ENCODE data around the gene CCNA2.

DNA sequence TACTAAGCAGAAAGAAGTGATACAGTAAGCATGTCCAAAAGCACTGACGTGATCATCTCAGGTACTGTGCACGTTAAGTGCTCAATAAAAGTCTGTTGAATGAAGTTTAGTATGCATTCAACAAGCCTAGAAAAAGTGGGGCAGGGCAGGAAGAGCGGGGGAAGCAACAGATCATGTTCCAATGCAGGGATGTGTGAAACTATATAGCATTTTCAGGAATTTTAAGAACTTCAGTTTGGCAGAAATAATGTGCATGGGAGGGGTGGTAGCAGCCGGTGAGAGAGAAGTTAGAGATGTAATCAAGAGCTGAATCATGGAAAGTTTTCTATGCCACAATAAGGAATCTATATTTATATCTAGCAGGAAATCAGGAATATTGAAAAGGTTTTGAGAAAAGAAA lies 19.2 kb upstream of the CCNA2 start:
- TF ChIP-seq YY1 (IDR thresholded peaks at IDR 0.05; ENCODE audit: low read depth) (no peak), TAF1 (IDR thresholded peaks at IDR 0.05; ENCODE audit: low read depth) (no peak), TCF12 (IDR thresholded peaks at IDR 0.05; ENCODE audit: low read depth) (no peak), CREB1 (IDR thresholded peaks at IDR 0.05; ENCODE audit: low read depth) (no peak), RAD21 (IDR thresholded peaks at IDR 0.05; ENCODE audit: low read depth) (no peak), CEBPB (IDR thresholded peaks at IDR 0.05) (no peak), TEAD4 (IDR thresholded peaks at IDR 0.05) (no peak), FOXM1 (IDR thresholded peaks at IDR 0.05; ENCODE audit: borderline replicate concordance, low read depth) (no peak), EP300 (IDR thresholded peaks at IDR 0.05; ENCODE audit: borderline replicate concordance) (no peak)
- TF ChIP-seq, protein P1, sequence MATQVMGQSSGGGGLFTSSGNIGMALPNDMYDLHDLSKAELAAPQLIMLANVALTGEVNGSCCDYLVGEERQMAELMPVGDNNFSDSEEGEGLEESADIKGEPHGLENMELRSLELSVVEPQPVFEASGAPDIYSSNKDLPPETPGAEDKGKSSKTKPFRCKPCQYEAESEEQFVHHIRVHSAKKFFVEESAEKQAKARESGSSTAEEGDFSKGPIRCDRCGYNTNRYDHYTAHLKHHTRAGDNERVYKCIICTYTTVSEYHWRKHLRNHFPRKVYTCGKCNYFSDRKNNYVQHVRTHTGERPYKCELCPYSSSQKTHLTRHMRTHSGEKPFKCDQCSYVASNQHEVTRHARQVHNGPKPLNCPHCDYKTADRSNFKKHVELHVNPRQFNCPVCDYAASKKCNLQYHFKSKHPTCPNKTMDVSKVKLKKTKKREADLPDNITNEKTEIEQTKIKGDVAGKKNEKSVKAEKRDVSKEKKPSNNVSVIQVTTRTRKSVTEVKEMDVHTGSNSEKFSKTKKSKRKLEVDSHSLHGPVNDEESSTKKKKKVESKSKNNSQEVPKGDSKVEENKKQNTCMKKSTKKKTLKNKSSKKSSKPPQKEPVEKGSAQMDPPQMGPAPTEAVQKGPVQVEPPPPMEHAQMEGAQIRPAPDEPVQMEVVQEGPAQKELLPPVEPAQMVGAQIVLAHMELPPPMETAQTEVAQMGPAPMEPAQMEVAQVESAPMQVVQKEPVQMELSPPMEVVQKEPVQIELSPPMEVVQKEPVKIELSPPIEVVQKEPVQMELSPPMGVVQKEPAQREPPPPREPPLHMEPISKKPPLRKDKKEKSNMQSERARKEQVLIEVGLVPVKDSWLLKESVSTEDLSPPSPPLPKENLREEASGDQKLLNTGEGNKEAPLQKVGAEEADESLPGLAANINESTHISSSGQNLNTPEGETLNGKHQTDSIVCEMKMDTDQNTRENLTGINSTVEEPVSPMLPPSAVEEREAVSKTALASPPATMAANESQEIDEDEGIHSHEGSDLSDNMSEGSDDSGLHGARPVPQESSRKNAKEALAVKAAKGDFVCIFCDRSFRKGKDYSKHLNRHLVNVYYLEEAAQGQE (IDR thresholded peaks at IDR 0.05; ENCODE audit: low read depth) = no peak
- TF ChIP-seq, protein P2, sequence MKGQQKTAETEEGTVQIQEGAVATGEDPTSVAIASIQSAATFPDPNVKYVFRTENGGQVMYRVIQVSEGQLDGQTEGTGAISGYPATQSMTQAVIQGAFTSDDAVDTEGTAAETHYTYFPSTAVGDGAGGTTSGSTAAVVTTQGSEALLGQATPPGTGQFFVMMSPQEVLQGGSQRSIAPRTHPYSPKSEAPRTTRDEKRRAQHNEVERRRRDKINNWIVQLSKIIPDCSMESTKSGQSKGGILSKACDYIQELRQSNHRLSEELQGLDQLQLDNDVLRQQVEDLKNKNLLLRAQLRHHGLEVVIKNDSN (IDR thresholded peaks at IDR 0.05) = no peak

All from Ishikawa (cell line).